Loucy (cell line): ENCODE data around the gene CBX3.

Experiments used
- CTCF ChIP-seq: fragments of 200-600 bp; sonication (generic); conservative IDR thresholded peaks from 2 replicates; pipeline ENCODE4 v1.5.1; 2014; ENCODE audit warnings: mild to moderate bottlenecking, antibody characterized with exemption, low read length
- EZH2phosphoT487 ChIP-seq: fragments of 200-600 bp; IDR thresholded peaks from 2 replicates; pipeline ENCODE4 v1.6.1; 2018; ENCODE audit warnings: antibody characterized with exemption, mild to moderate bottlenecking, moderate library complexity, borderline replicate concordance

DNA sequence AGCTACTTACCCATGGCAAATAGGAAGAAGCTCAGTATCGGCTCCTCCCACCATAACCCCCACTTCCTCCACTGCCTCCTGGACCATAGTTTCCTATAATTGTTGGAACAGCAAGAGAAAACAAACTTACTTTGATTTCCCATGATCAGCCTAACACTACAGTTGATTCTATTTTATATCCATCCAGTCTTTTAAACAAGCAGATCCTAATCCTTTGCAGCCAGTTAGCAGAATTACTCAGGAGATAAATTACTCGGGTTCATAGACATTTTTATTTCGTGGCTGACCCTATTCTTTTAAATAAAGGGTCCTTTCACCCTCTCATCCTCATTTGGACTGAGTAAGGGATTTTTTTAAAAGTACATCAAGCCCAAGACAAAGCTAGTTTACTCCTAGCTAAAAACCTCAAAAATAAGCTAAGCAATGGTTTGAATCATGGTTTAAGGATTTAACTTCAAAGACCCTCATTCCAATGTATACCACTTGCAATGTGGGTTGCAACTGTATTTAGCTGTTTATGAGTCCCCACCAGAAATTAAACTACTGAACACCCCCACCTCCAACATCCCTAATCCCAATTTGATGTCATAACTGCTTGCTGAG, 9.0 kb upstream of the CBX3 start:
- no peak for TF ChIP-seq CTCF
- no peak for TF ChIP-seq EZH2phosphoT487
